NCI-H1930 (cell line): ENCODE data around the gene CD300E.
"Not testable (repeated sequence)": the region's sequence is repeated elsewhere in the genome, so short reads cannot be mapped to it uniquely, and the experiment has no call there.

Experiments
- DNase-seq, 2 experiments: peaks; one replicate each; lab custom pipeline; 2025; lab: John Stamatoyannopoulos, UW

CD300E gene

GRCh38 chr17:74635418-74635817, 11.9 kb upstream of the CD300E start:
- no peak for DNase-seq

- no peak for DNase-seq
Observed at GRCh38 chr17:74633326-74633725, 9.8 kb upstream of the CD300E start.

GRCh38 chr17:74632617-74633016, 9.1 kb upstream of the CD300E start:
- no peak for DNase-seq

GRCh38 chr17:74631468-74632450, 8.2 kb upstream of the CD300E start:
- peak in 1 of 2 experiments; percentile 28 for DNase-seq

GRCh38 chr17:74630251-74630650, 6.7 kb upstream of the CD300E start:
- not testable (repeated sequence) for DNase-seq

GRCh38 chr17:74625661-74626060, 2.1 kb upstream of the CD300E start:
- DNase-seq, result no peak

- no peak for DNase-seq
Observed at GRCh38 chr17:74624131-74624530, 593 bp upstream of the CD300E start.

- DNase-seq, result no peak
Observed at GRCh38 chr17:74619077-74619673, 4.4 kb downstream of the CD300E start.

GRCh38 chr17:74618451-74618850, 5.1 kb downstream of the CD300E start:
- no peak for DNase-seq

- DNase-seq, result no peak
Observed at GRCh38 chr17:74616696-74617095, 6.8 kb downstream of the CD300E start.

- DNase-seq, result no peak
Observed at GRCh38 chr17:74612046-74612445, 11.5 kb downstream of the CD300E start.

- no peak for DNase-seq
Observed at GRCh38 chr17:74610108-74610507, 13.4 kb downstream of the CD300E start.

- DNase-seq, result no peak
Observed at GRCh38 chr17:74608511-74608910, 15.0 kb downstream of the CD300E start.

- DNase-seq, result no peak
Observed at GRCh38 chr17:74607221-74607620, 16.3 kb downstream of the CD300E start.

- DNase-seq, result no peak
Observed at GRCh38 chr17:74606050-74606449, 17.5 kb downstream of the CD300E start.

- no peak for DNase-seq
Observed at GRCh38 chr17:74605361-74605760, 18.2 kb downstream of the CD300E start.

- no peak for DNase-seq
Observed at GRCh38 chr17:74604761-74605160, 18.8 kb downstream of the CD300E start.

GRCh38 chr17:74604200-74604599, 19.3 kb downstream of the CD300E start:
- DNase-seq, result no peak

GRCh38 chr17:74603746-74604145, 19.8 kb downstream of the CD300E start:
- no peak for DNase-seq

GRCh38 chr17:74603037-74603635, 20.4 kb downstream of the CD300E start:
- DNase-seq, result no peak

- DNase-seq, result no peak
Observed at GRCh38 chr17:74601944-74602572, 21.5 kb downstream of the CD300E start.

GRCh38 chr17:74599448-74599939, 24.0 kb downstream of the CD300E start:
- DNase-seq, result no peak
